Measurements from ENCODE around the gene COX7B2. TPM values are rescaled to one million over a fixed set of nuclear protein-coding genes. Genes with fewer than 3 reads are reported as not detected.
A peak's percentile ranks its signal among the peaks of the same experiment; 100 is the strongest.

The COX7B2 gene
- total RNA-seq, 1 experiment from 2014 or later = not detected

GRCh38 chr4:46937493-46937892, 28.4 kb upstream of the COX7B2 start:
- DNase-seq = no peak
- CTCF ChIA-PET = interaction anchor here (1.3 kb wide), 1 partner anchor 185 kb away, joined by 5 read pairs; no protein-coding TSS in a partner anchor
- TF ChIP-seq CTCF (IDR thresholded peaks at IDR 0.05; ENCODE audit: unreplicated experiment) = no peak
- Mint-ChIP-seq H3K36me3 (ENCODE audit: insufficient read depth, unreplicated experiment) (no peaks in the 10 kb centered on the region), H3K4me3 (ENCODE audit: low read depth, unreplicated experiment) (no peak overlapping the region), H3K27me3 (ENCODE audit: unreplicated experiment) (no peaks in the 10 kb centered on the region), H3K9me3 (ENCODE audit: low read depth, unreplicated experiment) (no peaks in the 10 kb centered on the region), H3K4me1 (ENCODE audit: low read depth, unreplicated experiment) (no peaks in the 10 kb centered on the region), H3K27ac (ENCODE audit: unreplicated experiment) (no peak overlapping the region)
- BruUV-seq (replicated peaks) = no TSS peak
- intact Hi-C loops (cut with micrococcal nuclease; ENCODE audit: unreplicated experiment) = no loop called here

GRCh38 chr4:46934726-46935125, 25.7 kb upstream of the COX7B2 start:
- Mint-ChIP-seq H3K9me3 (ENCODE audit: low read depth, unreplicated experiment) (no peaks in the 10 kb centered on the region), H3K4me1 (ENCODE audit: low read depth, unreplicated experiment) (no peaks in the 10 kb centered on the region), H3K4me3 (ENCODE audit: low read depth, unreplicated experiment) (no peak overlapping the region), H3K27ac (ENCODE audit: unreplicated experiment) (no peak overlapping the region), H3K27me3 (ENCODE audit: unreplicated experiment) (no peaks in the 10 kb centered on the region), H3K36me3 (ENCODE audit: insufficient read depth, unreplicated experiment) (no peaks in the 10 kb centered on the region)
- CTCF ChIA-PET = no interaction called here
- TF ChIP-seq CTCF (IDR thresholded peaks at IDR 0.05; ENCODE audit: unreplicated experiment) = no peak
- no TSS peak for BruUV-seq (replicated peaks)
- intact Hi-C loops (cut with micrococcal nuclease; ENCODE audit: unreplicated experiment) = loop anchor here (5.0 kb wide), 1 partner anchor 448 kb away; no protein-coding TSS in a partner anchor
- DNase-seq = no peak

GRCh38 chr4:46933686-46934085, 24.6 kb upstream of the COX7B2 start:
- intact Hi-C loops (cut with micrococcal nuclease; ENCODE audit: unreplicated experiment) = loop anchor here (2.0 to 5.0 kb wide), 3 partner anchors 99 to 449 kb away; no protein-coding TSS in a partner anchor
- Mint-ChIP-seq H3K27ac (ENCODE audit: unreplicated experiment) (no peak overlapping the region), H3K9me3 (ENCODE audit: low read depth, unreplicated experiment) (no peaks in the 10 kb centered on the region), H3K4me1 (ENCODE audit: low read depth, unreplicated experiment) (no peaks in the 10 kb centered on the region), H3K27me3 (ENCODE audit: unreplicated experiment) (no peaks in the 10 kb centered on the region), H3K4me3 (ENCODE audit: low read depth, unreplicated experiment) (no peak overlapping the region), H3K36me3 (ENCODE audit: insufficient read depth, unreplicated experiment) (no peaks in the 10 kb centered on the region)
- no TSS peak for BruUV-seq (replicated peaks)
- no peak for TF ChIP-seq CTCF (IDR thresholded peaks at IDR 0.05; ENCODE audit: unreplicated experiment)
- DNase-seq = no peak
- CTCF ChIA-PET = interaction anchor here (0.8 kb wide), 1 partner anchor 99 kb away, joined by 3 read pairs; no protein-coding TSS in a partner anchor

- TF ChIP-seq CTCF (IDR thresholded peaks at IDR 0.05; ENCODE audit: unreplicated experiment) = no peak
- Mint-ChIP-seq H3K4me3 (ENCODE audit: low read depth, unreplicated experiment) (no peak overlapping the region), H3K36me3 (ENCODE audit: insufficient read depth, unreplicated experiment) (no peaks in the 10 kb centered on the region), H3K27me3 (ENCODE audit: unreplicated experiment) (no peaks in the 10 kb centered on the region), H3K27ac (ENCODE audit: unreplicated experiment) (no peak overlapping the region), H3K4me1 (ENCODE audit: low read depth, unreplicated experiment) (no peaks in the 10 kb centered on the region), H3K9me3 (ENCODE audit: low read depth, unreplicated experiment) (no peaks in the 10 kb centered on the region)
- no TSS peak for BruUV-seq (replicated peaks)
- peak; percentile 30 for DNase-seq
- intact Hi-C loops (cut with micrococcal nuclease; ENCODE audit: unreplicated experiment) = loop anchor here (2.0 to 5.0 kb wide), 3 partner anchors 101 to 450 kb away; no protein-coding TSS in a partner anchor
- CTCF ChIA-PET = no interaction called here
Measured at GRCh38 chr4:46931981-46932380, 22.9 kb upstream of the COX7B2 start.
